HepG2 (cell line): ENCODE data around the gene CABP4. TPM values are rescaled to one million over a fixed set of nuclear protein-coding genes. Genes with fewer than 3 reads are reported as not detected.

Source experiments
- ETV5 ChIP-seq: IDR thresholded peaks from 2 replicates; pipeline ENCODE4 v1.6.1; 2018; ENCODE audit warnings: missing biosample characterization, missing genetic modification reagents, inconsistent platforms, borderline replicate concordance
- HOXA9 ChIP-seq: sonication (generic); formaldehyde crosslinking; IDR thresholded peaks from 2 replicates; pipeline ENCODE4 v1.8.1; 2022; ENCODE audit warnings: missing genetic modification reagents, mild to moderate bottlenecking, moderate library complexity, borderline replicate concordance
- PLRG1 ChIP-seq: fragments of 450-650 bp; conservative IDR thresholded peaks from 2 replicates; pipeline ENCODE4 v1.6.1; 2016
- SNAPC2 ChIP-seq: sonication (generic); formaldehyde crosslinking; IDR thresholded peaks from 2 replicates; pipeline ENCODE4 v1.8.1; 2022; ENCODE audit warnings: mild to moderate bottlenecking, missing genetic modification reagents
- ZBTB1 ChIP-seq: sonication (generic); formaldehyde crosslinking; IDR thresholded peaks from 2 replicates; pipeline ENCODE4 v1.4.0; 2020; ENCODE audit warnings: missing genetic modification reagents, borderline replicate concordance
- ZBTB3 ChIP-seq: sonication (generic); formaldehyde crosslinking; IDR thresholded peaks from 2 replicates; pipeline ENCODE4 v1.4.0; 2020; ENCODE audit warnings: low read depth, mild to moderate bottlenecking, moderate library complexity, missing genetic modification reagents, borderline replicate concordance
- ZMYM2 ChIP-seq: sonication (generic); formaldehyde crosslinking; IDR thresholded peaks from 2 replicates; pipeline ENCODE4 v1.8.0; 2022; ENCODE audit warnings: mild to moderate bottlenecking, missing genetic modification reagents
- ZNF383 ChIP-seq: sonication (generic); formaldehyde crosslinking; IDR thresholded peaks from 2 replicates; pipeline ENCODE4 v1.4.0; 2020; ENCODE audit warnings: missing genetic modification reagents, mild to moderate bottlenecking, borderline replicate concordance
- ZNF672 ChIP-seq: sonication (generic); formaldehyde crosslinking; IDR thresholded peaks from 2 replicates; pipeline ENCODE4 v1.8.1; 2022; ENCODE audit warnings: missing genetic modification reagents
- ZNF703 ChIP-seq: sonication (generic); formaldehyde crosslinking; IDR thresholded peaks from 2 replicates; pipeline ENCODE4 v1.5.1; 2020; ENCODE audit warnings: missing genetic modification reagents, mild to moderate bottlenecking, moderate library complexity, borderline replicate concordance
- ZNF747 ChIP-seq: sonication (generic); formaldehyde crosslinking; IDR thresholded peaks from 2 replicates; pipeline ENCODE4 v1.8.1; 2023; ENCODE audit warnings: missing genetic modification reagents, mild to moderate bottlenecking, borderline replicate concordance
- ZSCAN20 ChIP-seq: sonication (generic); formaldehyde crosslinking; IDR thresholded peaks from 2 replicates; pipeline ENCODE4 v1.4.0; 2020; ENCODE audit warnings: missing genetic modification reagents, mild to moderate bottlenecking, borderline replicate concordance
- polyA plus RNA-seq, 8 experiments: library from polyadenylated mRNA; depleted of rRNA in 3 of 8; stranded (reverse) in 7 of 8; unstranded in 1 of 8; fragments of >200 nt; fragmentation: Illumina TruSeq in 4 of 8; extraction: Trizol in 4 of 8; gene quantifications; 2 replicates each; pipeline versions ENCODE4 v1.2.1 to v1.2.3, GENCODE V29; 2011 to 2016; ENCODE audit warnings: low read depth in 4 of 8, missing spikeins in 1 of 8, mixed read lengths in 1 of 8; ENCODE audit not compliant: insufficient read depth in 1 of 8
- total RNA-seq, 5 experiments: library from RNA; depleted of rRNA; stranded (reverse); fragments of >200 nt; fragmentation: Illumina TruSeq; extraction: Trizol; gene quantifications; 2 replicates each; pipeline ENCODE4 v1.2.3, GENCODE V29; 2016; ENCODE audit warnings: low read depth in 1 of 5
- TF ChIP-seq, protein P1 (sequence below): sonication (generic); formaldehyde crosslinking; IDR thresholded peaks from 2 replicates; pipeline ENCODE4 v1.5.0; 2020; ENCODE audit warnings: mild to moderate bottlenecking, missing genetic modification reagents, borderline replicate concordance
- TF ChIP-seq, protein P2 (sequence below): IDR thresholded peaks from 2 replicates; pipeline ENCODE4 v1.6.1; 2016
- TF ChIP-seq, protein P3 (sequence below): sonication (generic); formaldehyde crosslinking; IDR thresholded peaks from 2 replicates; pipeline ENCODE4 v1.5.0; 2020; ENCODE audit warnings: missing genetic modification reagents
- TF ChIP-seq, protein P4 (sequence below): sonication (generic); formaldehyde crosslinking; IDR thresholded peaks from 2 replicates; pipeline ENCODE4 v1.5.1; 2020; ENCODE audit warnings: missing genetic modification reagents, mild to moderate bottlenecking, borderline replicate concordance

Gene CABP4
- total and polyA plus RNA-seq, 2 of the 13 experiments (the other 11 are each of a cell fraction or from before 2014, with no cell fraction given): not detected

DNA sequence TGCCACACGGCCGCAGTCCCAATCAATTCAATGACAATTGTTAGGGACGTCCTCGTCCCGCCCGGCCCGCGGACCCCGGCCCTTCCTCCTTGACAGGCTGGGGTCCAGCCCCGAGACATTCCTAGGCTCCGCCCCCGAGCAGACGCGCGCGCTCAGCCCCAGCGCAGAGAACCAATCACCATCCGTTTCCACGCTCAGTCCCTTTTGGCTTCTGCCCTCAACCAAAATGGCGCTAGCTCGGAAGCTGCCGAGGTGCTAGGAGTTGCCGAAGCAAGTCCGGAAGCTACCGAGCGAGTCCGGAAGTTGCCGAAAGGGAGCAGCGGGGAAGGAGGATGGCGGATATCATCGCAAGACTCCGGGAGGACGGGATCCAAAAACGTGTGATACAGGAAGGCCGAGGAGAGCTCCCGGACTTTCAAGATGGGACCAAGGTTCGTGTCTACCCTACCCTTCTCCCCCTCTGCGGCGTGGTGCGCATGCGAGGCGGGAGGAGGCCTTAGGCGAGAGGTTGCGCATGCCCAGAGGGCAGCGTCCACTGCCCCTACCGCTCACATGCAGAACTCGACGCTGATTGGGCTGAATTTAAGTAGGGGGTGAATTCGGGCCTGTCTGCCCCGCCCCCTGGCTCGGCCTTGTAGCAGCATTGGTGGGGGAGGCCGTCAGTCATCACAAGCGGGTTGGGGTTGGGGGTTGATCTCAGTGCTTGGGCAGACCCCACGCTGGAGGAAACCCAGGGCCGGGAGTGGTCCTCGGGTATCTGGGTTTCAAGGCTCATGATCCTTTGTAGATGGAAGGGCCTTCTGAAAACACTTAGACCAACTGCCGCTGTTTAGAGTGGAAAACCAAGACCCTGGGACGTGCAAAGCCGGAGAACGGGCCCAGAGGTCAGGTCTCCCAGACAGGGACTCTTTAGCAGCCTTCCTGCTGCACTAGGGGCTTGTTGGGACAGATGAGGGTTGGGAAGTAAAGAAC is 28.0 kb downstream of the CABP4 start, which contains the start of gene AIP (continued):
- TF ChIP-seq, protein P1, sequence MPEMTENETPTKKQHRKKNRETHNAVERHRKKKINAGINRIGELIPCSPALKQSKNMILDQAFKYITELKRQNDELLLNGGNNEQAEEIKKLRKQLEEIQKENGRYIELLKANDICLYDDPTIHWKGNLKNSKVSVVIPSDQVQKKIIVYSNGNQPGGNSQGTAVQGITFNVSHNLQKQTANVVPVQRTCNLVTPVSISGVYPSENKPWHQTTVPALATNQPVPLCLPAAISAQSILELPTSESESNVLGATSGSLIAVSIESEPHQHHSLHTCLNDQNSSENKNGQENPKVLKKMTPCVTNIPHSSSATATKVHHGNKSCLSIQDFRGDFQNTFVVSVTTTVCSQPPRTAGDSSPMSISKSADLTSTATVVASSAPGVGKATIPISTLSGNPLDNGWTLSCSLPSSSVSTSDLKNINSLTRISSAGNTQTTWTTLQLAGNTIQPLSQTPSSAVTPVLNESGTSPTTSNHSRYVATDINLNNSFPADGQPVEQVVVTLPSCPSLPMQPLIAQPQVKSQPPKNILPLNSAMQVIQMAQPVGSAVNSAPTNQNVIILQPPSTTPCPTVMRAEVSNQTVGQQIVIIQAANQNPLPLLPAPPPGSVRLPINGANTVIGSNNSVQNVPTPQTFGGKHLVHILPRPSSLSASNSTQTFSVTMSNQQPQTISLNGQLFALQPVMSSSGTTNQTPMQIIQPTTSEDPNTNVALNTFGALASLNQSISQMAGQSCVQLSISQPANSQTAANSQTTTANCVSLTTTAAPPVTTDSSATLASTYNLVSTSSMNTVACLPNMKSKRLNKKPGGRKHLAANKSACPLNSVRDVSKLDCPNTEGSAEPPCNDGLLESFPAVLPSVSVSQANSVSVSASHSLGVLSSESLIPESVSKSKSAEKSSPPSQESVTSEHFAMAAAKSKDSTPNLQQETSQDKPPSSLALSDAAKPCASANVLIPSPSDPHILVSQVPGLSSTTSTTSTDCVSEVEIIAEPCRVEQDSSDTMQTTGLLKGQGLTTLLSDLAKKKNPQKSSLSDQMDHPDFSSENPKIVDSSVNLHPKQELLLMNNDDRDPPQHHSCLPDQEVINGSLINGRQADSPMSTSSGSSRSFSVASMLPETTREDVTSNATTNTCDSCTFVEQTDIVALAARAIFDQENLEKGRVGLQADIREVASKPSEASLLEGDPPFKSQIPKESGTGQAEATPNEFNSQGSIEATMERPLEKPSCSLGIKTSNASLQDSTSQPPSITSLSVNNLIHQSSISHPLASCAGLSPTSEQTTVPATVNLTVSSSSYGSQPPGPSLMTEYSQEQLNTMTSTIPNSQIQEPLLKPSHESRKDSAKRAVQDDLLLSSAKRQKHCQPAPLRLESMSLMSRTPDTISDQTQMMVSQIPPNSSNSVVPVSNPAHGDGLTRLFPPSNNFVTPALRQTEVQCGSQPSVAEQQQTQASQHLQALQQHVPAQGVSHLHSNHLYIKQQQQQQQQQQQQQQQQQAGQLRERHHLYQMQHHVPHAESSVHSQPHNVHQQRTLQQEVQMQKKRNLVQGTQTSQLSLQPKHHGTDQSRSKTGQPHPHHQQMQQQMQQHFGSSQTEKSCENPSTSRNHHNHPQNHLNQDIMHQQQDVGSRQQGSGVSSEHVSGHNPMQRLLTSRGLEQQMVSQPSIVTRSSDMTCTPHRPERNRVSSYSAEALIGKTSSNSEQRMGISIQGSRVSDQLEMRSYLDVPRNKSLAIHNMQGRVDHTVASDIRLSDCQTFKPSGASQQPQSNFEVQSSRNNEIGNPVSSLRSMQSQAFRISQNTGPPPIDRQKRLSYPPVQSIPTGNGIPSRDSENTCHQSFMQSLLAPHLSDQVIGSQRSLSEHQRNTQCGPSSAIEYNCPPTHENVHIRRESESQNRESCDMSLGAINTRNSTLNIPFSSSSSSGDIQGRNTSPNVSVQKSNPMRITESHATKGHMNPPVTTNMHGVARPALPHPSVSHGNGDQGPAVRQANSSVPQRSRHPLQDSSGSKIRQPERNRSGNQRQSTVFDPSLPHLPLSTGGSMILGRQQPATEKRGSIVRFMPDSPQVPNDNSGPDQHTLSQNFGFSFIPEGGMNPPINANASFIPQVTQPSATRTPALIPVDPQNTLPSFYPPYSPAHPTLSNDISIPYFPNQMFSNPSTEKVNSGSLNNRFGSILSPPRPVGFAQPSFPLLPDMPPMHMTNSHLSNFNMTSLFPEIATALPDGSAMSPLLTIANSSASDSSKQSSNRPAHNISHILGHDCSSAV (CRISPR knock-in tag): peak; percentile 42; the same call in 1 of the 2 replicates
- no peak; the same call in 1 of the 2 replicates for TF ChIP-seq ZBTB1
- peak; percentile 98 for TF ChIP-seq SNAPC2 (CRISPR knock-in tag)
- TF ChIP-seq ZMYM2 (CRISPR knock-in tag): peak; percentile 95
- TF ChIP-seq HOXA9 (CRISPR knock-in tag): peak; percentile 53; the same call in 1 of the 2 replicates
- no peak; the same call in 1 of the 2 replicates for TF ChIP-seq ZNF672 (CRISPR knock-in tag)
- TF ChIP-seq, protein P2, sequence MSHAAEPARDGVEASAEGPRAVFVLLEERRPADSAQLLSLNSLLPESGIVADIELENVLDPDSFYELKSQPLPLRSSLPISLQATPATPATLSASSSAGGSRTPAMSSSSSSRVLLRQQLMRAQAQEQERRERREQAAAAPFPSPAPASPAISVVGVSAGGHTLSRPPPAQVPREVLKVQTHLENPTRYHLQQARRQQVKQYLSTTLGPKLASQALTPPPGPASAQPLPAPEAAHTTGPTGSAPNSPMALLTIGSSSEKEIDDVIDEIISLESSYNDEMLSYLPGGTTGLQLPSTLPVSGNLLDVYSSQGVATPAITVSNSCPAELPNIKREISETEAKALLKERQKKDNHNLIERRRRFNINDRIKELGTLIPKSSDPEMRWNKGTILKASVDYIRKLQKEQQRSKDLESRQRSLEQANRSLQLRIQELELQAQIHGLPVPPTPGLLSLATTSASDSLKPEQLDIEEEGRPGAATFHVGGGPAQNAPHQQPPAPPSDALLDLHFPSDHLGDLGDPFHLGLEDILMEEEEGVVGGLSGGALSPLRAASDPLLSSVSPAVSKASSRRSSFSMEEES (CRISPR knock-in tag): peak; percentile 84
- no peak for TF ChIP-seq ZNF383 (CRISPR knock-in tag)
- TF ChIP-seq ZNF747 (CRISPR knock-in tag): peak; percentile 95
- peak; percentile 76; the same call in 1 of the 2 replicates for TF ChIP-seq ZNF703
- TF ChIP-seq ETV5 (CRISPR knock-in tag): peak; percentile 86
- TF ChIP-seq, protein P3, sequence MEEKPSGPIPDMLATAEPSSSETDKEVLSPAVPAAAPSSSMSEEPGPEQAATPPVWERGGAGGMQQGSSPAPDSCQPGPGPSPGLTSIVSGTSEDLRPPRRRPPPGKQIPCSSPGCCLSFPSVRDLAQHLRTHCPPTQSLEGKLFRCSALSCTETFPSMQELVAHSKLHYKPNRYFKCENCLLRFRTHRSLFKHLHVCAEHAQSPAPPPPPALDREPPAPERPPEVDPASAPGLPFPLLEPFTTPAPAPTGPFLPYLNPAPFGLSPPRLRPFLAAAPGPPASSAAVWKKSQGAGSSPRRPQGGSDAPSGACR (CRISPR knock-in tag): peak; percentile 30; the same call in 1 of the 2 replicates
- TF ChIP-seq PLRG1: no peak
- TF ChIP-seq ZSCAN20: 0 out of 2 replicates have a peak, but pooled peaks have one; percentile 49
- TF ChIP-seq, protein P4, sequence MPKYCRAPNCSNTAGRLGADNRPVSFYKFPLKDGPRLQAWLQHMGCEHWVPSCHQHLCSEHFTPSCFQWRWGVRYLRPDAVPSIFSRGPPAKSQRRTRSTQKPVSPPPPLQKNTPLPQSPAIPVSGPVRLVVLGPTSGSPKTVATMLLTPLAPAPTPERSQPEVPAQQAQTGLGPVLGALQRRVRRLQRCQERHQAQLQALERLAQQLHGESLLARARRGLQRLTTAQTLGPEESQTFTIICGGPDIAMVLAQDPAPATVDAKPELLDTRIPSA (CRISPR knock-in tag): peak; percentile 92; the same call in 1 of the 2 replicates
- peak; percentile 88 for TF ChIP-seq ZBTB3 (CRISPR knock-in tag)
